Sigmoid colon (tissue), 3 donors: Measurements from ENCODE around the gene RP2.

Experiments
- POLR2A ChIP-seq, 2 donors: fragments of 450-650 bp; IDR thresholded peaks; one replicate each; pipeline ENCODE4 v1.6.1; 2016; ENCODE audit warnings: antibody characterized with exemption in 2 of 2, mild to moderate bottlenecking in 2 of 2, moderate library complexity in 2 of 2
- TF ChIP-seq, protein P1 (sequence below), 4 experiments: fragments of 450-650 bp in 3 of 4; fragments of 200-600 bp in 1 of 4; IDR thresholded peaks; one replicate each; pipeline ENCODE4 v1.5.1; 2016 to 2019; ENCODE audit warnings: antibody characterized with exemption in 4 of 4, mild to moderate bottlenecking in 3 of 4, moderate library complexity in 2 of 4

DNA sequence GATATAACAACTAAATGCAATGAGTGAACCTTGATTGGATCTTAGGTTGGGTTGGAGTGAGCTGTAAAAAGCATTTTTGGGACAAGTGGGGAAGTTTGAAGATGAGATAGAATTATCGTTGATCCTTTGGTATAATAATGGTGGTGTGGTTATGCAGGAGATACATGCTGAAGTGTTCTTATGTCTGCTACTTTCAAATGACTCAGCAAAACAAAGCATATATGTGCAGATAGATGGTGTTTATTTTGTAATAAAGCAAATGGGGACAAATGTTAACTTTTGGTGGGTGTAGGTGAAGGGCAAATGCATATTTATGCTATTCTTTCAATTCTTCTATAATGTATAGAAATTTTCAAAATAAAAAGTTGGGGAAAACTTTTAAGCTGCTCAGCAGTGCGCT is 26.2 kb downstream of the RP2 start:
- TF ChIP-seq, protein P1, sequence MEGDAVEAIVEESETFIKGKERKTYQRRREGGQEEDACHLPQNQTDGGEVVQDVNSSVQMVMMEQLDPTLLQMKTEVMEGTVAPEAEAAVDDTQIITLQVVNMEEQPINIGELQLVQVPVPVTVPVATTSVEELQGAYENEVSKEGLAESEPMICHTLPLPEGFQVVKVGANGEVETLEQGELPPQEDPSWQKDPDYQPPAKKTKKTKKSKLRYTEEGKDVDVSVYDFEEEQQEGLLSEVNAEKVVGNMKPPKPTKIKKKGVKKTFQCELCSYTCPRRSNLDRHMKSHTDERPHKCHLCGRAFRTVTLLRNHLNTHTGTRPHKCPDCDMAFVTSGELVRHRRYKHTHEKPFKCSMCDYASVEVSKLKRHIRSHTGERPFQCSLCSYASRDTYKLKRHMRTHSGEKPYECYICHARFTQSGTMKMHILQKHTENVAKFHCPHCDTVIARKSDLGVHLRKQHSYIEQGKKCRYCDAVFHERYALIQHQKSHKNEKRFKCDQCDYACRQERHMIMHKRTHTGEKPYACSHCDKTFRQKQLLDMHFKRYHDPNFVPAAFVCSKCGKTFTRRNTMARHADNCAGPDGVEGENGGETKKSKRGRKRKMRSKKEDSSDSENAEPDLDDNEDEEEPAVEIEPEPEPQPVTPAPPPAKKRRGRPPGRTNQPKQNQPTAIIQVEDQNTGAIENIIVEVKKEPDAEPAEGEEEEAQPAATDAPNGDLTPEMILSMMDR (IDR thresholded peaks at IDR 0.05): no peak
- no peak for TF ChIP-seq POLR2A (IDR thresholded peaks at IDR 0.05)
